Gastroesophageal sphincter (tissue), 3 donors: ENCODE data around the gene GPR35.

Experiments used
- POLR2A ChIP-seq, 2 donors: fragments of 450-650 bp; IDR thresholded peaks; one replicate each; pipeline ENCODE4 v1.6.1; 2017; ENCODE audit warnings: antibody characterized with exemption in 2 of 2, mild to moderate bottlenecking in 2 of 2, moderate library complexity in 1 of 2
- POLR2AphosphoS5 ChIP-seq: sonication (generic); formaldehyde crosslinking; IDR thresholded peaks from one replicate; pipeline ENCODE4 v1.6.1; 2017; ENCODE audit warnings: antibody characterized with exemption
- TF ChIP-seq, protein P1 (sequence below), 4 experiments: fragments of 200-600 bp in 2 of 4; fragments of 450-650 bp in 2 of 4; sonication (generic) in 1 of 4; IDR thresholded peaks; one replicate each; pipeline ENCODE4 v1.5.1; 2017 to 2019; ENCODE audit warnings: antibody characterized with exemption in 4 of 4, mild to moderate bottlenecking in 2 of 4, moderate library complexity in 2 of 4

GRCh38 chr2:240591784-240592183, 33.5 kb upstream of the GPR35 start:
- TF ChIP-seq POLR2A (IDR thresholded peaks at IDR 0.05) = no peak
- no peak for TF ChIP-seq POLR2AphosphoS5
- TF ChIP-seq, protein P1, sequence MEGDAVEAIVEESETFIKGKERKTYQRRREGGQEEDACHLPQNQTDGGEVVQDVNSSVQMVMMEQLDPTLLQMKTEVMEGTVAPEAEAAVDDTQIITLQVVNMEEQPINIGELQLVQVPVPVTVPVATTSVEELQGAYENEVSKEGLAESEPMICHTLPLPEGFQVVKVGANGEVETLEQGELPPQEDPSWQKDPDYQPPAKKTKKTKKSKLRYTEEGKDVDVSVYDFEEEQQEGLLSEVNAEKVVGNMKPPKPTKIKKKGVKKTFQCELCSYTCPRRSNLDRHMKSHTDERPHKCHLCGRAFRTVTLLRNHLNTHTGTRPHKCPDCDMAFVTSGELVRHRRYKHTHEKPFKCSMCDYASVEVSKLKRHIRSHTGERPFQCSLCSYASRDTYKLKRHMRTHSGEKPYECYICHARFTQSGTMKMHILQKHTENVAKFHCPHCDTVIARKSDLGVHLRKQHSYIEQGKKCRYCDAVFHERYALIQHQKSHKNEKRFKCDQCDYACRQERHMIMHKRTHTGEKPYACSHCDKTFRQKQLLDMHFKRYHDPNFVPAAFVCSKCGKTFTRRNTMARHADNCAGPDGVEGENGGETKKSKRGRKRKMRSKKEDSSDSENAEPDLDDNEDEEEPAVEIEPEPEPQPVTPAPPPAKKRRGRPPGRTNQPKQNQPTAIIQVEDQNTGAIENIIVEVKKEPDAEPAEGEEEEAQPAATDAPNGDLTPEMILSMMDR (IDR thresholded peaks at IDR 0.05) = no peak
